NCI-H345 treated with DMSO at 0.1 percent for 48 hours (cell line): ENCODE data around the gene CTRB1.
"Not testable (repeated sequence)": the region's sequence is repeated elsewhere in the genome, so short reads cannot be mapped to it uniquely, and the experiment has no call there.

ENCODE experiments used
- DNase-seq: peaks from one replicate; lab custom pipeline; 2025; ENCODE audit not compliant: unreplicated experiment; lab: John Stamatoyannopoulos, UW

CTRB1 gene

DNA sequence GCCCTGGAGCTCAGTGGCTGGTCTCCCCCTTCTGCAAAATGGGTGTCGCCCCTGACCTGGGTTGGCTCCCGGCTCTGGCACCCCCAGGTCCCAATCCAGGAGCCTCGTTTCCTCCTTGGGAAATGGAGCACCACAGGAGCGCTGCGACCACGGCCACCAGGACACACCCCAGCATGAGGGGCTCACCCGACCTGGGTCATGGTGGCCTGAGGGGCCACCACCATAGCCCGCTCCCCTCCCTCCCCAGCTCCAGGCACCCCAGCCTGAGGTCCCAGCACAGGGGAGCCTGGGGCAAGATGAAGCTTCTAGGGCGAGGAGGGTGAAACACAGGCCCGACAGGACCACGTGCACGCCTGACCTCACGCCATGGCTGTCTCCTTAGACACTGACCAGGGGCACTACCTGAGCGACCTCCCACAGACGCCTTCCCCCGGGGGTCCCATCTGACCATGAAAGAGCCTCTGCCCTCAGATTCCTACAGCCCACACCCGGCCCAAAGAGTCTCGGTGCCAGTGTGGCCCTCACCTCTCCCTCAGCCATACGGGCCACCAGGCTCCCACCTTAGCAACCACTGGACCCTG, 20.8 kb downstream of the CTRB1 start:
- DNase-seq, result no peak

DNA sequence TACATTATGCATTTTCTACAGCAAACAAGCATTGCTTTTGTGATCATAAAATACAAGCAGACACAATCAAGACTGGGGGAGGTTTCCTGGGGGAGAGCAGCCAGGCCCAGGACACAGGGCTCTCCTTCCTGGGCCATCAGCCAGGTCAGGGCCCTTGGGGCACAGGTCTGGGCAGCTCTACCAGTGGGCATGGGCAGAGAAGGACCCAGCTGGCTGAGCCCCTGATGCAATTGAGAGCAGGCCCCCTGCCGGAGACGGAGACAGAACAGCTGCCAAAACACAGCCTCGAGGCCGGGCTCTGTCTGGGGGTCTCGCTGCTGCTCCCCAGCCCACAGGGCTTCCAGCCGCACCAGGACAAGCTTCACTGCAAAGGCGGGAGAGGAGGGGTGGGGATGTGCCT, 21.8 kb downstream of the CTRB1 start:
- DNase-seq, result not testable (repeated sequence)

DNA sequence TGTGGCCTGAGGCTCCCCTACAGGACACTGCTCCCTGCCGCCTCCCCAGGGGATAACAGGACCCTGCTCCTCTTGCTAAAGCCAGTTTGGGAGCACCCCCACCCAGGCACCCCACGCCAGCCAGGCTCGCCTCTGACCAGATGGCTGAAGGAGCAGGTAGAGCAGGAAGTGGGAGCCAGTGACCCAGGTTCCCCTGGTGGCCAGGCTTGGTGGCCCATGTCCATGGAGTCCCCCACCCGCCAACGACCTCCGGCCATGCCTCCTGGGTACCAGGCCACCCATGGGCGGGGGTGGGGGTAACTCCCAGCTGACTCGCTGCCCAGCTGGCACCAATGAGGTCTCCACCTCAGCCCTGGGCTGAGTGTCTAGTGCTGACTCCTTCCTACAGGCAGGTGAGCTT, 22.6 kb downstream of the CTRB1 start:
- DNase-seq, result no peak

DNA sequence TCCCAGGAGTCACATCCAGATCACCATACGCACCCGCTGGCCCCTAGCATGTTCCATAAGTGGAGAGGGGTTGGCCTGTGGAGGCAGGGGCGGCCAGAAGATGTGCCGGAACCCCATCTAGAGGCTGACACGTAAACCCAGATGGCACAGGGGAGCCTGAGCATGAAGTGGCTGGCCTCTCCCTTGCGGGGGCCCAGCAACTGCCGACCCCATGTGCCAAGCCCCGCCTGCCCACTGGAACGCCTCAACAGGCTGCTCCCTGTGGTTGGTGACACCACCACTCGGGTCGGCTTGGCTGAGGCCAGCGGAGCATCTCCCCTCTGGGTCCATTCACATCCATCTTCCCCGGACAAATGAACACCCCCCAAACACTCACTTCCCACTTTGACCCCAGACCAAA, 23.2 kb downstream of the CTRB1 start:
- DNase-seq, result no peak

DNA sequence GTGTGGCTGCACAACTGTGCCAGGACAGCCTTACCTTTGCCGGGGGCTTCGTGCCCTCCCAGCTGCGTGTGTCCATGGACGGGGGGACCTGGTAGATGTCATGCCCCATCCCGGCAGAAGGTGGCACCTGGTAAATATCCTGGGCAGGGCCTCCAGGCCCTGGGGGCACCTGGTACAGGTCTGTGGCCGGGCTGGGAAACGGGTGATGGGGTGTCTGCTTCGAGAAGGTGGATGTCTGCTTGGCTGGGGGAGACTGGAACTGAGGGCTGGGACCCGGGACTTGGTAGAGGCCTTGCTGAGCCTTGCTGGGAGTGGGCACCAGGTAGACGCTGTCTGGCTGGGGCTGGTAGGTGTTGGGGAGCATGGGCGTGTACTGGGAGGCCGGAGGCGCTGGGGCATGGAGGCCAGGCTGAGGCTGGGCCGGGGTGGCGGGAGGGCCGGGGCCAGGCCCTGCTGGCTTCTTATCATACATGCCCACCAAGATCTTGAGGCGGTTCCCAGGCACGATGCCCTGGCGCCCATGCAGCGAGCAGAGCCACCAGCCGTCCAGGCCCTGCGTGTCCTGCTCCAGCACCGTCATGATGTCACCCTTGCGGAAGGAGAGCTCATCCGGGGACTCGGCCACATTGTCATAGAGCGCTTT, 23.8 kb downstream of the CTRB1 start:
- not testable (repeated sequence) for DNase-seq

DNA sequence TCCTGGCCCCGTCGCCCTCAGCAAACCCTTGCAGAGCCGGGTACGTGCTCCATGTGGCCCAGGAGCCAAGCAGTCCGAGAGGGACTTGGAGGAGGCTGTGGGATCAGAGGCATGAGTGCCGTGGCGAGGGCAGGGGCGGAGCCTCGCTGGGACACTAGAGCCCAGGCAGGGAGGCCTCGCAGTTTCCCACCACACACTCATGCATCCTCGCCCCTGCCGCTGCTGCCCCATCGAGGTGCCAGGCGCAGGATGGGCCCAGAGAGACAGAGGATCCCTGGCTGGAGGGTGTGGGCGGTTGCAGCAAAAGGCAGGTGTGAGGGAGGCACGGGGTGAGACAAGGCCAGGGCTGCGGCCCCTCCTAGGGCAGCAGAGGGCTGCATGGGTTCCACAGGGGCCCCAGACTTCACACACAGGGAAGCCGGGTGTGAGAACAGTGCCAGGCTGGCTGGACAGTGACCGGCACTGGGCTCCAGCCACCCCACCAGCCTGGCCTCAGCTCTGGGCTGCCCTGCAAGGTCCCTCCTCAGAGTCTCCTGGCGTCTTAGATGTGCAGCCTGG, 25.0 kb downstream of the CTRB1 start:
- DNase-seq, result no peak

DNA sequence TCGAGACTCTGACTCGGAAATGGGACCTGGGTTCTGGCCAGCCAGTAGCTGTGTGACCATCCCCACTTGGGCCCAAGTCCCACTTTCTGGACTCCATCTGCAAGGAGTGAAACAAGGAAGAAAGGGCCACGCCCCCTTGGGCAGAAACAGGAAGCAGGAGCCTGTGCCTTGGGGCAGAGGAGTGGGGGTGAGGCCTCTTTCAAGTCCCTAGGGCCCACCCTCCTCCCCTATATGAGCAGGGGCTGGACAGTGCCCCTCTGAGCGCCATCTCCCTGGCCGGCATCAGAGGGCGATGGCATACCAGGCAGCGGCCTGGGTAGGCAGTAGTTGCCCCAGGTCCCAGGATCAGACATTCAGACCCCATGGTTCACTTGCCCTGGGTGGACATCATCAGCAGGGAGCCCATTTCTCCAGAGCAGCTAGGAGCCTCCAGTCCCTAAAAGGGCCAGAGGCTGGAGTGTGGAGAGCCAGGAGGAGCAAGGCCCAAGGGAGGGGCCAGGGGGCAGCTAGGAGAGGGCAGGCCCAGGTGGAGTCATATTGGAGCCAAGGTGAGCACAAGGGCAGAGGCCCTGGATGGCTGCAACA, 25.5 kb downstream of the CTRB1 start:
- no peak for DNase-seq

DNA sequence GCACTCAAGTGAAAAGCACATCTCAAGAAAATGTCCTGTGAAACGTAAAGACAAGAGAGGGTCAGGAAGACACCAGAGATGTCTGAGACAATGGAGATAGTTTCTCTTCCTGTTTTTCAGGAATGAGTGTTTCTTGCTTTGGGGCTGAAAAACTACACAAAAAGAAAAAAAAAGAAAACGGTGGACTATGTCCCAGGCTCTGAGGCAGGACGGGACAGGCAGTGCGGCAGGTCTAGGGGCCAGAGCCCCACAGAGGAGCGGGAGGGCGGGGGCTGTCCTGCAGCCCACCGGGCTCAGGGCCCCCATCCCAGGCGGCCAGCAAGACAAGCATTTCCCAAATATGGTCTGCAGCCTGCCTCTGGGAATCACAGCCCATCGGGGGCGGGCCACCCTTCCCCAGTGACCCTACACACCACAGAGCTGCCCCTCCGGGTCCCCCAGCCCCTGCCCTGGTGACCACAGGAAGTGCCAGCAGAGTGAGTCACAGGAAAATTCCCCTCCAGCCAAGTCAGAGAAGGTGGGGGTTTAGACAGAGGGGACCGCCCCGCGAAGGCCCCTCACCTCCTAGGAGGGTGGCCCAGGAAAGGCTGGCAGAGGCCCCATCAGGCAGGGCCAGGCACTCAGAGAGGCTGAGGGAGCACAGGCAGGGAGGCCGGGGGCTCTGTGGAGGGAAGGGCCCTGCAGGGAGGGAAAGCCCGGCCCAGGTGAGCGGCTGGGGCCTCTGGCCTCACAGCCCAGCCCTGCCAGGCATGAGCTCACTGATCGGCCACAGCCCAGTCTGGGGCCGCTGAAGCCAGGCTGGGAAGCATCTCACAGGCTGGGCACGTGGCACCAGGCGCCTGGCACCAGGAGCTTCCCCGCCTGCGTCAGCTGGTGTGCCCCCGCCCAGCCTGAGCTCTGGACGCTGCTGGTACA, 26.3 kb downstream of the CTRB1 start:
- DNase-seq, result no peak

DNA sequence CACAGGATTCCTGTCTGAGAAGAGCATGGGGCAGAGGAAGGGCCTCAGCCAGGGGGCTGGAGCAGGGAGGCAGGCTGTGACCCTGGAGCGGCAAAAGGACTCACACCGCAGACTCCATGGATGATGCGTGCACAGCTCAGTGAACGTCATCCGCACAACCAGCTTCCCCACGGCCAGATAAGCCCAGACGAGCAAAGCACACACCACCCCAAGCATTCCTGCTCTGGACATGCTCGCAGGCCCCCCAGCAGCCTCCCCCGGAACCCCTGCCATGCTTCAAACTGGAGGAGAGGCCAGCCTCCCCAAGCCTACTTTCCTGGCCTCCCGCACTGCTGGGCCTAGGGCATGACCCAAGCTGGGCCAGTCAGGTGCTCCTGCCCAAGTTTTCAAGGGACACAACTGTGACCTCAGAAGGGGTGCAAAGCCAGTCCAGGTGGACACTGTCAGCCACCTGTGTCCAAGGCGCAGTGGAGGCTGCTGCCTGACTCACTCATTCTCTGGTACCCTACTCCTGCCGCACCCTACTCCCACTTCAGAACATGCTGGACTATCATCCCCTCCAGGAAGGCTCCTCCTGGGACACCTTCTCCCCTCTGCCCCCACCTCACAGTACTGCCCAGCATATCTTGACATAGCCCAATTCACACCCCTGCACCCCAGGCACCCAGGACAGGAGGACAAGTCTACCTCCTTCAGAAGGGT, 27.9 kb downstream of the CTRB1 start:
- DNase-seq, result no peak

DNA sequence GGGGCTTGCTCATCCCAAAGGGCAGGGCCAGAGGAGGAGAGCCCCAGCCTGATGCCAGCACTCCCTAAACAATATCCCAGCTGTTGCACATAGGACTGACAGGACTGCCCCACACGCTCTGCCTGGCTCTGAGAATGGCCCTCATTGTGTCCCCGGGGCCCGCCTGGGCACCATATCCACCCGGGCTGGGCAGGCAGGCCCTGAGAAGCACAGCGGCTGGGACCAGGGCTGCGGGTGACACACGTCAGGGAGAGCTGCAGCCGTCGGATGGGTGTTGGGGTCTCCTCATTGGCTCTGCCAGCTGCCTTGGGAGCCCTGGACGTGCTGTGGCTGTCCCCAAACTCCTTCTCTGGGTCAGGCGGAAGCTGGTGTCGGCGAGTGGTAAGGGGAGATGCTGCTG, 28.5 kb downstream of the CTRB1 start:
- no peak for DNase-seq

DNA sequence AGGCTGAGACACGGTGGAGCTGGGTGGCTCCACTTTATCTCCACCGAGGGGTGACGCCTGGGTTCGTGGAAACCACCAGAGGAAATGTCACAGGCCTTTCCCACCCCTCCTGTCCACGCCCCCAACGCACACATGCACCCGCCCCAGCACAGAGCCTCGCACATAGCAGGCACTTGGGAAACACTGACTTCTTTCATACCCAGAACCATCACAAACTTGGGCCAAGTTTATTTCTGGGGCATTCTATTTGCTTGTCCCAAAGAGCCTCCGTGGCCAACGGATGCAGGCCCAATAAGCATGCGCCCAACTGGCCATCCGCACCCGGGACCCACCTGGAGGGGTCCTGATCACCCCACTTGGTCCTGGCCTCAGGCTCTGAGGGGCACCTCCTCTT, 29.4 kb downstream of the CTRB1 start:
- DNase-seq, result no peak

DNA sequence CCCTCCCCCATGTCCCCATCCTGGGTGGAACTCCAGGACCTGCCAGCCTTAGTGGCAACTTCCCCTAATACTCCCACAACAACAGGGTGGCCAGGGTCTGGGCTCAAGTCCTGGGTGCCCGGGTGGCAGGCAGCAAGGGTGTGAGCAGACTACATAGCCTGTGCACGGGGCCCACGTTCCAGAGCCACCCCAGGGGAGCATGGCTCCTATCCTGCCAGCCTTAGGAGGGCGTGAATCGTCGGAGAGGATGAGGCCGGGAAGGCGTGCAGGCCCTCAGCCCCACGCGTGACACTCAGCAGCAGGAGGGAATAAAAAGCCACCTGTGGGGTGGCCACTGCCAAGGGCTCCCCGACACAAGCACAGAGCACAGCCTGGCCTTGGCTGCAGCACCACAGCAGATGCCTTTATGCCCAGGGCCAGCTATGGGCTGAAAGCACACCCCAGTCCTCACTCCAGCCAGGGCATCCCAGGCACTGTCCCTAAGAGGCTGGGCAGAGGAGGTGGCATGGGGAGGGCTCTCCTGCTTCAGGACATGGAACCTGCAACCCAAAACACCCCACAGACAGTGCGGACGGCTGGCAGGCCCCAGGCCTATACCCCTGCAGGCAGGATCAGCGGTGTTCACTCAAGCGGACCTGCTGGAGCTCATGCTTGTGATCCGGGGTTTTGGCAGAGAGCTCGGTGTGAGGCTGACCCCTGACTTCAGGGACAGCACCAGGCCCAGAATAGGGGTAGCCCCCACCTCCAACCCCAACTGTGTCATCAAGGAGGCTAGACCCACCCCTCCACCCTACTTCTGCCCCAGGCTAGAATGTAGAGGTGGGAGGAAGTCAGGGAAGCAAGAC, 30.0 kb downstream of the CTRB1 start:
- DNase-seq, result no peak

DNA sequence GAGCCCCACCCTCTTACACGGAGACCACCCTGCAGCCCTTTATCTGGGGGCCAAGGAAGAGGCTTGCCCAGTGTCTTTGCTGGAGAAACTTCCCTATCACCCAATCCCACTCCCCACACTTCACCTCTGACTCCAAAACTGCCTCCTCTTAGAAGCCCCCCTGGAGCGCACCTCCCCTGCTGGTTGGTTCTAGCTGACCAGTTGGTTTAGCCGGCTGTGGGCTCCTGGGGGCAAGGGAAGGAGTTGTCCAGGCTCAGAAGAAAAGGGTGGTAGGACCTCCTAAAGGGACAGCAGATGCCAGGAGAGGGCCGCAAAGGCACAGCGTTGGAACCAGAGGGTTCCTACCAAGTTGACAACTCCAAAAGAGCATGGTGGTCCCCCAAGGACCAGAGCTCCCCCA, 30.7 kb downstream of the CTRB1 start:
- DNase-seq, result no peak

DNA sequence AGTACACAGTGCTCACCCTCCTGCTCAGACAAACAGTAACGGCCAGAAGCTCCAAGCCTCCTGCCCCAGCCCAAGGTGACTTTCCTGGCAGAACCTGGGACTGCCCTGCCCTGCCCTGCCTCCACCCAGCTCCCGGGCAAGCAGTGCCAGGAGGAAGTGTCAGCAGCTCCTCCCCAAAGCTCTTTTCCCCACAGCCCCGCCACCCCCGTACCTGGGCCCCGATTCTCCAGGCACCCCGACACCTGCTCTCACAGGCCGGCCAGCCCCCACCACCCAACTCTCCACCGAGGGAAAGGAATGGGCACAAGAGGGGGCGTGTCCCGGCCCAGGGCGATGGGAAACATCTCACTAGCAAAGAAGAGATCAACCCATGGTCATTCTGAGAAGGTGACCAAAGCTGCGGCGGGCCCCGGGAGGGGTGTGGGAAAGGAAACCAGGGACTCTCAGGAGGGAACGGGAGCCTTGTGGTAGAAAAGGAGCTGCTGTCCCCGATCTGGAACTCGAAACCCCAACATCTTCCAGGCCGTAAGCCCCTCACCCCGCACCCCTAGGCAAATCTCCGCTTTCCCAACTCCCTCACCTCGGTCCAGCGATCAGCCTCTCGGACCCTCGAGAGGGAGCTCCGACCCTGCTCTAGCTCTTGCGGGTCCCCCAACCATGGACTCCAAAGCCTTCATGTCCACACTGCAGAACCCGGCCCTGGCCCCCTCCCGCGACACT, 31.5 kb downstream of the CTRB1 start:
- no peak for DNase-seq

DNA sequence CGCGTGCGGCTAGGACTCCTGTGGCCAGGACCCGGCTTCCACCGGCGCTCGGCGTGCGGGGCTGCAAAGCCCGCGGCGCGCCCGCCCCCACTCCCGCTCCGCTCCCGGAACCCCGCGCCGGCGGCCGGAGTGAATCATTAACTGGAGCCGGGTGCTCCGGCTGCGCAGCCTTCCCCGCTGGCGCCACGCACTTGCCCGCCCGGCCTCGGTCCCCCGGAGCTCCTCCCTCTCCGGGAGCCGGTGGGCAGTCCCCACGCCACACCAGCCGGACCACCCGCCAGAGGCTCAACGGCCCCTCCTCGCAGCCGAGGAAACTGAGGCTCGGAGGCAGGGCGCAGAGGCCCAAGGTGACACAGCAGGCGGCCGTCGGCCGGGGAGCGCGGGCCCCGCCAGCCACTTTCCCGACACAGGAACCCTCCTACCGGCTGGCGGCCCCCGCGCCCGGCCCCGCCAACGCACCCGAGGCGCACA, 32.1 kb downstream of the CTRB1 start:
- DNase-seq, result no peak

DNA sequence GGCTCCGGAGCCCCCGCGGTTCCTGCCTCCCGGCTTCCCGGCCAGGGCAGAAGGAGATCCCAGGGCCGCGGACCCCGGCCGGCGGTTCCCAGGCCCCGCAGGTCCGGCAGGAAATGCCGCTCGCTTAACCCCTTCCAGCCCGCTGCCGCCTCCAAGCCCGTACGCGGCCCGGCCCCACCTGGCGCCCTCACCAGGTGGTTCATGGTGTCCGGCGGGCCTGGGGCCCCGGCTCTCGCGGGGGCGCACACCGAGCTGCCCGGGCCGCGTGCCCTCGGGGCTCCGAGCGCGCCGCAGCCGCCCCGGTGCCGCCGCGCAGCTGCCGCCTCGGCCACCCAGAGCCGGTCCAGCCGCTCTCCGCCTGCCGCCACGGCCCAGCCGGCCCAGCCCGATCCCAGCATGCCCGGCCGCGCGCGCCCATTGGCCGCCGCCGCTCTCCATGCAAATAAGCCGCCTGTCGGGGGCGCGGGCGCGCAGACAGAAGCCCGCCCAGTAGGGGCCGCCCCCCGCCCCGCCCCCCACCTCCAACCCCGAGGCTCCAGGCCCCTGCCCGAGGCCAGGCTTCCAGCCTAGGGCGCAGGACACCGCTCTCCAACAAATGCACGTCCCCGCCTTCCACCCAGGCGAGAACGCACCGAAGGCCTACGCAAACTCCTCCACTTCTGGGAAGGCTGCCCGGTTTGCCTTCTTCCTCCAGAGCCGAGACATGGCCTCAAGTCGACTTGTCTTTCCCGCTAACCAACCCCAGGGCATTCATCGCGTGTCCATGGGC, 32.7 kb downstream of the CTRB1 start, which contains the start of gene BCAR1:
TSS of gene BCAR1 (minus strand) at position 345 of the 769 bp plus-strand sequence. CDS start at position 203, 142 bp downstream.
- peak; percentile 48 for DNase-seq

DNA sequence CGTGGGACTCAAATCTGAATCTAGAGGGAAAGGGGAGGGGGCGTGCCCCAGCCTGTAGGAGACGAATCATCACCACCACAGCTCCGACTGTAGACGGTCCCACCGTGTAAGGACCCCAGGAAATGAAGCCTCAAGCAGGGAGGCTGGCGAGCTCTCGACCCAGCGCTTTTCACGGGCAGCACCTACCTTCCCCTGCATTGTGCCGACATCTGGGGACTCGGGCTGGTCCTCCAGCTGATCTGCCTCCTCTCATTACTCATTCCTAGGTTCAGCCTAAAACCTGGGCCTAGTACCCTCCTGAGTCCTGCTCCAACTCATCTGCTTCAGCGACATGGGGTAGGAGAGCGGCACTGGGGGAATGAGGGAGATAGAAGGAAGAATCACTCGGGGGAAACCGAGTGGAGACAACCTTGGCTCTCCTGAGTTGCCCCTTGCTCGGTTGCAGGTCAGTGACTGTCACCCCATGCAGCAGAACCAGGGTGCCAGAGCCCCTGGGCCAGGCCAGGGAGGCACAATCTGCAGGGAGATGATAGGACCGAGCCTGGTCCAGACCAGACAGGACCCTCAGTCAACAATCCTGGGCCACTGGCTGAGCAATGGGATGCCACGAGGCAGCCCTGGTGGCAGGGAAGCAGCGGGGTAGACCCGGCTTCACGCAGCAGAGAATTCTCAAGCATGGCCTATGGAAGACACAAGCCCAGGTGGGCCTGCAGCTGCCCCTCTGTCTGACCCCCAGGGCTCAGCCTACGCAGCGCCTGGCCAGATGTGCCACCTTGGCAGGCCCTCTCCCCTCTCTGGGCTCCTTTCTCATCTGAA, 33.5 kb downstream of the CTRB1 start:
- DNase-seq, result no peak
